GM12878 (cell line): ENCODE measurements around the gene SEMA3C. TPM values are rescaled to one million over a fixed set of nuclear protein-coding genes. Genes with fewer than 3 reads are reported as not detected.

Source experiments
- ATAC-seq: fragments of 200-7000 bp; cut with Tn5 transposase; 3 replicates; pipeline ENCODE4 v1.9.1; 2020; ENCODE audit warnings: mild to moderate bottlenecking, moderate library complexity
- BruUV-seq: library from RNA; stranded (reverse); fragments of 400-500 nt; replicated peaks from 2 replicates; lab custom pipeline; 2021; lab: Mats Ljungman, UMichigan
- CTCF ChIA-PET: fragments of 300-600 bp; sonication (Branson Sonifier 250); formaldehyde crosslinking; extraction: SDS; loops from one replicate; lab custom pipeline; 2021; ENCODE audit warnings: inconsistent platforms; lab: Yijun Ruan, JAX
- POLR2A ChIA-PET: fragments of 350-600 bp; formaldehyde crosslinking; extraction: SDS; loops from one replicate; lab custom pipeline; 2021; ENCODE audit warnings: inconsistent platforms; lab: Charles Lee
- RAD21 ChIA-PET: fragments of 300-600 bp; sonication (Branson Sonifier 250); formaldehyde crosslinking; loops from one replicate; lab custom pipeline; 2023; ENCODE audit warnings: antibody characterized with exemption; ENCODE audit not compliant: unreplicated experiment; lab: Charles Lee
- SMC1A ChIA-PET: fragments of 300-600 bp; sonication (Branson Sonifier 250); formaldehyde crosslinking; loops from one replicate; lab custom pipeline; 2023; ENCODE audit not compliant: unreplicated experiment, uncharacterized antibody; lab: Charles Lee
- DNase-seq: peaks from one replicate; pipeline ENCODE4 v3.0.0-alpha.2; 2011; ENCODE audit warnings: low read depth, low spot score
- FAIRE-seq: peaks from 3 replicates; lab custom pipeline; 2011; peaks lifted over from hg19 to GRCh38; lab: Jason Lieb, UNC
- H2AFZ ChIP-seq: 2 replicates; pipeline ENCODE4 v1.6.0; 2011; ENCODE audit warnings: low read depth, low read length, control low read depth; ENCODE audit not compliant: control insufficient read depth
- H3K27ac ChIP-seq: 2 replicates; pipeline ENCODE4 v1.5.1; 2011; ENCODE audit warnings: control low read depth; ENCODE audit not compliant: control insufficient read depth, insufficient read depth
- H3K27me3 ChIP-seq, 2 experiments: replicated peaks in 1 of 2; 2 replicates each; pipeline versions ENCODE4 v1.6.0 to v1.6.1; 2011; ENCODE audit warnings: low read length in 1 of 2; ENCODE audit not compliant: control insufficient read depth in 2 of 2, insufficient read depth in 2 of 2
- H3K36me3 ChIP-seq, 2 experiments: 2 replicates each; pipeline ENCODE4 v1.5.1; 2011; ENCODE audit warnings: low read length in 1 of 2; ENCODE audit not compliant: control insufficient read depth in 2 of 2, insufficient read depth in 2 of 2
- H3K4me1 ChIP-seq: 2 replicates; pipeline ENCODE4 v1.6.1; 2011; ENCODE audit warnings: mild to moderate bottlenecking, low read length, moderate library complexity, mixed read lengths; ENCODE audit not compliant: control insufficient read depth, insufficient read depth
- H3K4me2 ChIP-seq: 2 replicates; pipeline ENCODE4 v1.6.0; 2011; ENCODE audit warnings: control low read depth; ENCODE audit not compliant: control insufficient read depth, insufficient read depth
- H3K4me3 ChIP-seq: fragments of 200-600 bp; sonication (generic); 2 replicates; pipeline ENCODE4 v1.5.1; 2016
- H3K79me2 ChIP-seq: 2 replicates; pipeline ENCODE4 v1.6.0; 2011; ENCODE audit warnings: low read length; ENCODE audit not compliant: control insufficient read depth, insufficient read depth
- H3K9ac ChIP-seq: 2 replicates; pipeline ENCODE4 v1.8.0; 2011; ENCODE audit warnings: low read length, control low read depth, mixed read lengths; ENCODE audit not compliant: control insufficient read depth, insufficient read depth
- H3K9me3 ChIP-seq: replicated peaks from 3 replicates; pipeline ENCODE4 v1.5.1; 2011; ENCODE audit warnings: mild to moderate bottlenecking, low read length; ENCODE audit not compliant: control insufficient read depth, insufficient read depth
- H4K20me1 ChIP-seq: 2 replicates; pipeline ENCODE4 v1.6.0; 2011; ENCODE audit not compliant: control insufficient read depth, insufficient read depth
- EZH2 ChIP-seq: IDR thresholded peaks from 2 replicates; pipeline ENCODE4 v1.6.1; 2012; ENCODE audit warnings: low read depth, mild to moderate bottlenecking, control low read depth, inconsistent platforms, low read length, borderline replicate concordance; ENCODE audit not compliant: control insufficient read depth
- MEF2A ChIP-seq: IDR thresholded peaks from 2 replicates; pipeline ENCODE4 v1.6.1; 2011; ENCODE audit warnings: low read depth, mild to moderate bottlenecking, low read length, moderate library complexity; ENCODE audit not compliant: insufficient read depth
- RB1 ChIP-seq: fragments of 450-650 bp; formaldehyde crosslinking; IDR thresholded peaks from 2 replicates; pipeline ENCODE4 v1.6.1; 2017; ENCODE audit warnings: mild to moderate bottlenecking, borderline replicate concordance
- SREBF1 ChIP-seq: IDR thresholded peaks from 2 replicates; pipeline ENCODE4 v1.6.1; 2012; ENCODE audit warnings: mild to moderate bottlenecking, low read length
- TCF7 ChIP-seq: IDR thresholded peaks from 2 replicates; pipeline ENCODE4 v1.6.1; 2014; ENCODE audit warnings: antibody characterized with exemption, borderline replicate concordance
- WGBS: methylation state at CpG from one replicate; pipeline ENCODE4 v1.1.6; 2016; ENCODE audit warnings: low lambda C conversion rate; ENCODE audit not compliant: insufficient replicate concordance, insufficient coverage; ENCODE audit errors: missing lambda C conversion rate; 5-methylcytosine and 5-hydroxymethylcytosine counted together
- in situ Hi-C: fragments of 300-500 bp; cut with MboI; formaldehyde crosslinking; loops from 9 replicates; pipeline ENCODE4 v1.14.3; 2018; ENCODE audit warnings: mixed read lengths
- intact Hi-C: fragments of 100-400 bp; cut with micrococcal nuclease; formaldehyde crosslinking; loops from one replicate; pipeline ENCODE4 v1.14.2; 2022; ENCODE audit not compliant: unreplicated experiment
- polyA plus RNA-seq, 11 experiments: library from polyadenylated mRNA; depleted of rRNA in 4 of 11; unstranded in 6 of 11; stranded (reverse) in 5 of 11; fragments of >200 nt; fragmentation: Nextera tagmentation in 4 of 11; fragmentation: Illumina TruSeq in 1 of 11; extraction: Ambion mirVana in 4 of 11; extraction: Trizol in 1 of 11; gene quantifications; 1 replicate in 1 of 11; 2 replicates in 10 of 11; pipeline versions ENCODE4 v1.2.1 to v1.2.3, GENCODE V29; 2011 to 2016; ENCODE audit warnings: inconsistent platforms in 2 of 11, missing spikeins in 2 of 11, low read depth in 1 of 11
- total RNA-seq, 4 experiments: library from RNA; depleted of rRNA in 3 of 4; stranded (reverse); fragments of >200 nt in 3 of 4; fragmentation: Illumina TruSeq in 1 of 4; extraction: Trizol in 1 of 4; gene quantifications; 2 replicates each; pipeline versions ENCODE4 v1.2.1 to v1.2.3, GENCODE V29; 2013 to 2021
- TF ChIP-seq, protein P1 (sequence below): fragments of 450-650 bp; IDR thresholded peaks from 2 replicates; pipeline ENCODE4 v1.6.1; 2017; ENCODE audit warnings: antibody characterized with exemption, mild to moderate bottlenecking, moderate library complexity
- TF ChIP-seq, protein P2 (sequence below): IDR thresholded peaks from 2 replicates; pipeline ENCODE4 v1.6.1; 2012; ENCODE audit warnings: low read depth, low read length, improper control_type of control experiment
- TF ChIP-seq, protein P3 (sequence below): fragments of 450-650 bp; IDR thresholded peaks from 2 replicates; pipeline ENCODE4 v1.6.1; 2016; ENCODE audit warnings: mild to moderate bottlenecking

SEMA3C gene
- total and polyA plus RNA-seq, 10 of the 15 experiments (the other 5 are each of a cell fraction or from before 2014, with no cell fraction given) = 0.01 to 0.41 (median 0.11) TPM; not detected in 6

DNA sequence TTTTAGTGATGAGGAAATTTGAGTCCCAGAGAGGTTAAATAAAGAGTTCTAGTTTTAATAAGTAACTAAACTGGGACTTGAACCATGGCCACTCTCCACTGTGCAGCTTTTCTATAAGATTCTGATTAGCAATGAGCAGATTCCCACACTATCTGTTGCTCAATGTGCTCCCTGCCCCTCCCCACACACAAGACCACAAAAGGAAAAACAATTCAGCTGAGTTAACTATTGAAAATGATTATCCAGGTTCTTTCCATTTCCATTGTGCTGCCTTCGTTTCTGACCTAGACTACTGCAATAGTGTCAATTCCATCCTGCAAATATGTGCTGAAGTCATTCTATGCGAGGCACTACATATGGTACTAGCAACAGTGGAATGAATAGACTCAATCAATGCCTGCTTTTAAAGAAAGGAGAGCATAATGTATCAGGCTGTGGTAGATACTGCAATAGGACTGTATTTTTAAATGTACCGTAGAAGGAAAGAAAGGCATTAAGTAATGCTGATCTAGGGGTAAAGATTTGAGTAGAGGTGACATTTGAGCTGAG, 97.0 kb downstream of the SEMA3C start:
- Histone ChIP-seq H3K4me1 (no peaks in the 10 kb centered on the region), H3K9me3 (no peaks in the 10 kb centered on the region), H3K79me2 (no peaks in the 10 kb centered on the region), H3K9ac (no peak overlapping the region), H3K36me3 (no peaks in the 10 kb centered on the region), H3K4me2 (no peak overlapping the region), H3K4me3 (no peak overlapping the region), H2AFZ (no peak overlapping the region), H3K27ac (no peak overlapping the region), H4K20me1 (no peaks in the 10 kb centered on the region), H3K27me3 (no peaks in the 10 kb centered on the region)
- ChIA-PET SMC1A (no interaction called here), POLR2A (no interaction called here), CTCF (no interaction called here), RAD21 (no interaction called here)
- in situ Hi-C loops = no loop called here
- intact Hi-C loops = no loop called here
- no TSS peak for BruUV-seq
- TF ChIP-seq, protein P1, sequence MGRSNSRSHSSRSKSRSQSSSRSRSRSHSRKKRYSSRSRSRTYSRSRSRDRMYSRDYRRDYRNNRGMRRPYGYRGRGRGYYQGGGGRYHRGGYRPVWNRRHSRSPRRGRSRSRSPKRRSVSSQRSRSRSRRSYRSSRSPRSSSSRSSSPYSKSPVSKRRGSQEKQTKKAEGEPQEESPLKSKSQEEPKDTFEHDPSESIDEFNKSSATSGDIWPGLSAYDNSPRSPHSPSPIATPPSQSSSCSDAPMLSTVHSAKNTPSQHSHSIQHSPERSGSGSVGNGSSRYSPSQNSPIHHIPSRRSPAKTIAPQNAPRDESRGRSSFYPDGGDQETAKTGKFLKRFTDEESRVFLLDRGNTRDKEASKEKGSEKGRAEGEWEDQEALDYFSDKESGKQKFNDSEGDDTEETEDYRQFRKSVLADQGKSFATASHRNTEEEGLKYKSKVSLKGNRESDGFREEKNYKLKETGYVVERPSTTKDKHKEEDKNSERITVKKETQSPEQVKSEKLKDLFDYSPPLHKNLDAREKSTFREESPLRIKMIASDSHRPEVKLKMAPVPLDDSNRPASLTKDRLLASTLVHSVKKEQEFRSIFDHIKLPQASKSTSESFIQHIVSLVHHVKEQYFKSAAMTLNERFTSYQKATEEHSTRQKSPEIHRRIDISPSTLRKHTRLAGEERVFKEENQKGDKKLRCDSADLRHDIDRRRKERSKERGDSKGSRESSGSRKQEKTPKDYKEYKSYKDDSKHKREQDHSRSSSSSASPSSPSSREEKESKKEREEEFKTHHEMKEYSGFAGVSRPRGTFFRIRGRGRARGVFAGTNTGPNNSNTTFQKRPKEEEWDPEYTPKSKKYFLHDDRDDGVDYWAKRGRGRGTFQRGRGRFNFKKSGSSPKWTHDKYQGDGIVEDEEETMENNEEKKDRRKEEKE = no peak
- TF ChIP-seq, protein P2, sequence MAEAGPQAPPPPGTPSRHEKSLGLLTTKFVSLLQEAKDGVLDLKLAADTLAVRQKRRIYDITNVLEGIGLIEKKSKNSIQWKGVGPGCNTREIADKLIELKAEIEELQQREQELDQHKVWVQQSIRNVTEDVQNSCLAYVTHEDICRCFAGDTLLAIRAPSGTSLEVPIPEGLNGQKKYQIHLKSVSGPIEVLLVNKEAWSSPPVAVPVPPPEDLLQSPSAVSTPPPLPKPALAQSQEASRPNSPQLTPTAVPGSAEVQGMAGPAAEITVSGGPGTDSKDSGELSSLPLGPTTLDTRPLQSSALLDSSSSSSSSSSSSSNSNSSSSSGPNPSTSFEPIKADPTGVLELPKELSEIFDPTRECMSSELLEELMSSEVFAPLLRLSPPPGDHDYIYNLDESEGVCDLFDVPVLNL = no peak
- no peak for TF ChIP-seq MEF2A
- no peak for TF ChIP-seq RB1
- TF ChIP-seq, protein P3, sequence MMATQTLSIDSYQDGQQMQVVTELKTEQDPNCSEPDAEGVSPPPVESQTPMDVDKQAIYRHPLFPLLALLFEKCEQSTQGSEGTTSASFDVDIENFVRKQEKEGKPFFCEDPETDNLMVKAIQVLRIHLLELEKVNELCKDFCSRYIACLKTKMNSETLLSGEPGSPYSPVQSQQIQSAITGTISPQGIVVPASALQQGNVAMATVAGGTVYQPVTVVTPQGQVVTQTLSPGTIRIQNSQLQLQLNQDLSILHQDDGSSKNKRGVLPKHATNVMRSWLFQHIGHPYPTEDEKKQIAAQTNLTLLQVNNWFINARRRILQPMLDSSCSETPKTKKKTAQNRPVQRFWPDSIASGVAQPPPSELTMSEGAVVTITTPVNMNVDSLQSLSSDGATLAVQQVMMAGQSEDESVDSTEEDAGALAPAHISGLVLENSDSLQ = no peak
- no peak for TF ChIP-seq SREBF1
- no peak for TF ChIP-seq TCF7
- TF ChIP-seq EZH2 = no peak
- DNase-seq (no peak), FAIRE-seq (no peak), ATAC-seq (no peak)
- 28% methylated on average over 3 of the region's 3 CpGs for WGBS
